ENCODE measurements around the gene CEP83. TPM values are rescaled to one million over a fixed set of nuclear protein-coding genes. Genes with fewer than 3 reads are reported as not detected.
"Not testable (repeated sequence)": the region's sequence is repeated elsewhere in the genome, so short reads cannot be mapped to it uniquely, and the experiment has no call there.

CEP83 gene
- total RNA-seq, 1 donor from 2014 or later = 3.2 TPM

DNA sequence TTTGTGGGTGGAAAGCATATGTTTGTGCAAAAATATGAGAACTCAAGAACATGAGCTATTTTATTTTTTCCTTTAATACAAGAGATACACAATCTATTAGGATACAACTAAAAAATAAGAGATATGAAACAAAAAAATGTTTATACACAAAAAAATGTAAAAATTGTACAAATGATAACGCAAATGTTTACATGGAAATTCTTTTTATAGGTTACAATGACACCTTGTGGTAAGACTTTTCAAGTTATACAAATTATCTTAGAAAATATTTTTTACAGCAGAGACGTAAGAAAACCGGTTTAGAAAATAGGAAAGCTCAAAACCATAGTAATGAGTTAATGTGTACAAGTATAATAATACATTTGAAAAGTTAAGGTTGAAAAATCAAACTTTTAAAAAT lies 25.5 kb downstream of the CEP83 start:
- peak; percentile 14 to 17 for DNase-seq (ENCODE audit: low read depth in 2 of 2)

DNA sequence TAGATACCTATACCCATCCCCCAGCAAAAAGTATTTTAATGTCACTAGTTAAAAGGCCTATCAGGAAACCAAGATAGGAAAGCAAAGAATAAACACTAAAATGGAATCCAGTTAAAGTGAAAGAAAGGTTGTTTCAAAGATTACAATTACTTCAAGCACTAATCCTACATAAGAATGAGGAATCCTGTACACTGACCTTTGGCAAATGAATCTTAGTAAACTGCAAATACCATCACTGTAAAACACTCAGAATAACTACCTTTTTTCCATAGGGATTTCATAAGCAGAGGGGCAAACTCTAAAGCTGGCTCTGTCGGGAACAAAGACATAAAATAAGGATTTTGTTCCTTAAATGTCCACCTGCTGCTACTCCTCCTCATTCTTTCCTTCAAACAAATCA lies 25.9 kb downstream of the CEP83 start:
- DNase-seq (ENCODE audit: low read depth in 2 of 2) = no peak

DNA sequence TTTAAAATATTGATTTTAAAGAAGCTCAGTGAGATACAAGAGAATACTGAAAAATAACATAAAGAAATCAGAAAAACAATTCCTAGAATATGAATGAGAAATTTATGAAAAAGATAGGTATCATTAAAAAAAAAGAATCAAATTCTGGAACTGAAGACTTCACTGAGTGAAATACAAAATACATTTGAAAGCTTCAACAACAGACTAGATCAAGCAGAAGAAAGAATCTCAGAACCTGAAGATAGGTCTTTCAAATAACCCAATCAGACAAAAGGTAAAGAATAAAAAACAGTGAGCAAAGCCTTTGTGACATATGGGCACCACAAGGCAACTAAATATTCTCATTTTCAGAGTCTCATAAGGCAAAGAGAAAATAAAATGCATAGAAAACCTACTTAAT lies 29.4 kb downstream of the CEP83 start:
- no peak for DNase-seq (ENCODE audit: low read depth in 2 of 2)

DNA sequence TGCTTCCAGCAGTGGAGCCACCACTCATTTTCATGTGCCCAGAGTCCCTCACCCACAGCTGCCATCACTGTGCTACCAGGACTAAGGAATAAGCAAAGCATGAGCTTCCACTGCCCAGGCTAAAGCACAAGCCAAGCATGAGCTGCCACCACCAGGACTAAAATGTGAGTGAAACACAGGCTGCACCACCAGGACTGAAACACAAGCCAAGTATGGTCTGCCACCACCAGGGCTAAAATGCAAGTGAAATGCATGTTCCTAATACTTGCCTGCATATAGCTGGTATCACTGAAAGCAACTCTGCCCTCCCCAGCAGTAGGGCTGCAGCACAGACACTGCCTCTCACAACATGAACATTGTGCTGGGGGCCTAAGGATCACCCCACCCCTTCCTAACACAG lies 30.0 kb downstream of the CEP83 start:
- no peak for DNase-seq (ENCODE audit: low read depth in 2 of 2)

DNA sequence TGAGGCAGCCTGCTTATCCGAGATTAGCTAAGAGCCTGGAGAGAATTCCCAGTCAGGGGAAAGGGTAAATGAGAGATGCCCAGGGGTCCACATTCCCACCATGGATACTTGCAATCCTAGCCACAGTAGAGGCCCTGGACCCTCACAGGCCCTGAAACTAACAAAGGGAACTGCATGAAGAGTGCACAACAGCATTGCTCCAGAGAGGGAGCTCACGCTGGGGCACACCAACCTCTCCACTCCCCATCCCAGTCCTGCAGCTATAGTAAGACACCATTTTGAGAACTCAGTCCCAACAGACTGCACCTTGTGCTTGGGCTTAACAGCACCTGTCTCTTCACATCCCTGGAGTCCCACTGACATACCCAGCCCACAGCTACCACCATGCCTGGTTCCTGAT lies 30.5 kb downstream of the CEP83 start:
- DNase-seq (ENCODE audit: low read depth in 2 of 2) = no peak

DNA sequence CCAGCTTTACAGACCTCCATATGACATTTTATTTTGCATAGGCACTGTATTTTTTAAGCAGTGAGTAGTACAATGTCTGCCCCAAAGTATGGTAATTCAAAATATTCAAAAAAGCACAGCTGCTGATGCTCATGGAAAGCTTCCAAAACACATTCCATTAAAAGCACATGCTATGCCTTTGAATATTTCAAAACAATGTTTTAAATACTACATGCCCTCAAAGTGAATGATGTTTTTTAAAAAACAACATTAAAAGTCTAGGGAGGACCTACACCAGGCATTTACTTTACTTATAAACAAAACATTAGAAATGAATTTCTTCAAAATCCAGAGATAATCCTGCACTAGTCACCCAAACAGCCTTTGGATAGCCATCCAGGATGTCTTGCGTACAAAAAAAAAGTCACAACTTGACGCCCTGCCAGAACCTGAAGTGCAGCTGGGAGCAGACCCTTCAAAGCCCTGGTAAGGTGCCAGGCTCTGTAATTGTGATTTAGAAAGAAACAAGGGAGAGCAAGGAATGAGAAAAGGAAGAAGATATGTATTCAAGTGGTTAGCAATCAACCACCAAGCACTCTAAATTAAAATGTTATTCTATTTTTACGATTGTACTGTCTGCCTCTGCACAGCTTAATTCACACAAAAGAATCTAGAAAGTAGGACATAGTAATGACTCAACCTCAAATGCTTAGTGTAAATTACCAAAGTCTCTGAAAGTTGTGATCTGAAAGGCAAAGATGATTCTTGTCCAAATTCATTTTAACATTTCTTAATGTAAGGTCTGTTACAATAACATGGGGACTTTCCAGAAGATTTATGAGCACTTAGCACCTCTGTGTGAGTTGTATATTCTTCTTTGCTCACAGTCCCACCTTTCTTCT lies 31.9 kb downstream of the CEP83 start:
- peak; percentile 15 to 78 for DNase-seq (ENCODE audit: low read depth in 2 of 2)

DNA sequence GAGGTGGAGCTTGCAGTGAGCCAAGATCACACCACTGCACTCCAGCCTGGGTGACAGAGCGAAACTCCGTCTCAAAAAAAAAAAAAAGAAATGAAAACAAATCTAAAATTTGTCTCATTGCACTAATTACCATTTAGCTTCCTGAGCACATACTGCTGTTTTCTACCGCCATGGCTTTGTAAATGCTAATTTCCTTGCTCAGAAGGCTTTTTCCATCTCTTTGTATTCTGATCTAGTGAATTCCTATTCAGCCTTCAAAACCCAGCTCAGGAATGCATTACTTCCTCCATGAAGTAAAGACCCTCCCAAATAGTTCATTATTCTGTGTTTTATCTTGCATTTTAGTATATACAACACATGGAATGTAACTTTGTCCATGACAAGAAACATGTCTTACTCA lies 33.6 kb downstream of the CEP83 start:
- no peak for DNase-seq (ENCODE audit: low read depth in 2 of 2)

DNA sequence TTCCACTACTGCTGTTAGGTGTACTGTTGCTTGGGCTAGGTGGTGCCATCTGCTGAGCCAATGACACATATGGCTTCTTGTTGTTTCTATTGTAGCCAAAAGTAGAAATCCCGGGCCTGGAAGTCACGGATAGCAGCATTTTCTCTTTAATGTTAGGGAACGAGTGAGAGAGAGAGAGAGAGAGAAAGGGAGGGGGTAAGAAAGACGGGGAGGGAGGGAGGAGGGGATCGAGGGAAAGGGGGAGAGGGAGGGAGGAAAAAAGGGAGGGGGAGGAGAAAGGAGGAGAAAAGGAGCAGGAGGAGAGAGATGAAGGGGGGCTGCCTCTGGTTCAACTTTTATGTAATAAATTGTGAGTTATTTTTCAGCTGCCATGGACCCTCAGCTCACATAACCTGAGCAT lies 34.8 kb downstream of the CEP83 start:
- DNase-seq (ENCODE audit: low read depth in 2 of 2) = peak in 1 of 2 donors; percentile 22

DNA sequence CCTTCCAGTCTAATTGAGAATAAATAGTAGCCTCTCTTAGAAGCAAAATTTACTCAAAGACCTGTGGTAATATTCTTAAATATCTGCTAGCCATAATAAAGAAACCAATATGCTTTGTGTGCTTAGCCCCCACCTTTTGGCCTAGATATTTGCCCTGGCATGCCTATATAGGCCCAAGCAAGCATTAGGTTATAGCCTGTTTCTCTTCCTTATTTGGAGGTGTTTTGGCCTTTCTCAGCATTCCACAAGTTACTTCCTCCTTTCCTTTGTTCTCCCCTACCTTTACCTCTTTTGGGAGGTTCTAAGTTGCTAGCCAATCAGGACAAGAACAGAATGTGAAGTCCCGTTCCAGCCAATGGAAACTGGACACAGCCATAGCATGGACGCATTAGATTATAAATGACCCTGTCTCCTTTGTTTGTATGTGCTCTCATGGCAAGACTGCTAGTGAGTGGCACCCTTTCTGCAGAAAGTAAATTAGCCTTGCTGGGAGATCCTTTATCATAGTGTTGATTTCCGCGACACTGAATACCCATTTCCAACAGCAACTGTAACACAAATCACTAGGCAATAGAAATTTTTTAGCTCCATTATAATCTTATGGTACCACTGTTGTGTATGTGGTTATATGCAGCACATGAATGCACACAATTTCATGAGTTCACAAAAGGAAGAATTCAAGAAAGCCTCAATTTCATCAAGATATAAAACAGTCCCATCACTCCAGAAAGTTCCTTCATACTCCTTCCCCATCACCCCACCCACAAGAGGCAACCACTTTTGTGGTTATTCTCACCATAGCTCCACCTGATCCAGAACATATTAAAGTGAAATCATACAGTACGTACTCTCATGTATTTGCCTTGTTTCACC lies 37.6 kb downstream of the CEP83 start:
- DNase-seq (ENCODE audit: low read depth in 2 of 2) = no peak

DNA sequence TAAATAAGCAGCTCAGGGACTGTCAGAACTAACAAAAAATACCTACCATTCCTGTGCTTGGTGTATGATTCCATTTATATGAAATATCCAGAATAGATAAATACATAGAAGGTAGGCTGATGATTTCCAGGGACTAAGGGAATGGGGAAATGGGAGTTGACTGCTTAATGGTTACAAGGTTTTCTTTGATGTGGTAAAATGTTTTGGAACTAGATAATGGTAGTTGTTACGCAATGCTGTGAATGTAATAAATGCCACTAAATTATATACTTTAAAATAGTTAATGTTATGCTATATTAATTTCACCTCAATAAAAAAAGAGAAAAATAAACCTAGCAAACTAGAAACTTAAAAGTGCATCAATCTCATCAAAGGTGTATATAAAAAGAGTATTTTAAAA lies 41.1 kb downstream of the CEP83 start:
- no peak for DNase-seq (ENCODE audit: low read depth in 2 of 2)

DNA sequence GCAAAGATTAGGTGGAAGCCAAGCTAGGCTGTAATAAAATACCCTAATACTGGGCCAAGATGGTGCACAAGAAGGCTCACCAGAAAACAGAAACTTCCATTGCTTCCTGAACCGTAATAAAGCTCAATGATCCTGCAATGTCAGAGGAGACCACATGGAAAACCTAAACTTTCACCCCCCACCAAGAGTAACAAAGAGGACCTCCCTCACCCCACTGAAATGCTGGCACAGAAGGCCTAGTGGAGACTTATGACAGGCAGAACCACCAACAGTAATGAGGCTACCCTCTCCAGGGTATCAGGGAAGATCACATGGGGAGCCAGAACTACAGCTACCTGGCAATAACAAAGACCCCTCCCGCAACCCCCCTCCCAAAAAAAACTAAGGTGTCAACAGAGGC lies 43.1 kb downstream of the CEP83 start:
- no peak for DNase-seq (ENCODE audit: low read depth in 2 of 2)

DNA sequence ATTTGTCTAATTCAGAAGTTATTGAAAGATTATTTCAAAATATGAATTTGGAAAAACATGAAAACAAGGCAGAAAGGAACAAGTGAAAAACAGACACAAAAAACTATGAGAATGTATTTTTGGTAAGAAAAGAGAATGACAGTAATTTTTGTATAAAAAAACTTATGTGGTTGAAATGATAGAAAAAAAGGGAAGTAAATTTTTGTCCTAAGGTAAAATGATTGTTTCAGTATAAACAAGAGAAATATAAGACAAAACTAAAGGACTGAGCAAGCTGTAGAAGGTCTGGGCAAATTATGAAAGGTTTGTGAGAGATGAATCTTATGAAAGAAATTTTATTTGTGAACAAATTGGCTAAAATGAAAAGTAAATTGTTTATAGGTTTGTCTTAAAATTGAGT lies 44.6 kb downstream of the CEP83 start:
- DNase-seq (ENCODE audit: low read depth in 2 of 2) = no peak

DNA sequence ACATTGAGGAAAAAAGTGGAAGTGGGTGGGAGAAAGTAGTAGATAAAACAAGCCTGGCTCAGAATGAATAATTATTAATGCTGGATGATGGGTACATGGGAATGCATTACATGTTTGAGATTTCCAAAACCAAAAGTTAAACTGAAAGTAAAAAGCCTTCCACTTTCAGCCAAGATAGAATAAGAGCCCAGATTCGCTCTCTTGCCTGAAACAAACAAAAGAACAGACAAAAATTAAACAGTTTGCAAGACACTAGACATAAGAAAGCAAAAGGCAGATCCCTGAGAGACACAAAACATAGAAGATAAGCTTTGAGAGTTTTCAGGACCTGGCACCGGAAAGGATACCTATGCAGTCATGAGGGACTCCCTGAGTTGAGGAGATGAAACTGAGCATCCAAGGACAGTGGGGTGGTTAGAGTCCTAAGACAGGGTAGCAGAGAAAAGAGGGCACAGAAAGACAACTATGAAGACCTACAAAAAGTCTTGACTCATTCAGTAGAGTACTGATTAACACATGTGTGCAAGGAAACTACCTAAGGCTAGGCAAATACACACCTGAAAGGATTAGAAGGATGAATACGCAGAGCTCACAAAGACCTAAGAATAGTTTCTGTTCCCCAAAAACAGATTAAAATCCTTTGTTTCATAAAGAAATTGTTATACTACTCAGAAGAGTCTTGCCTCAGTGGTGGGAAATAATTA lies 54.1 kb downstream of the CEP83 start:
- no peak for DNase-seq (ENCODE audit: low read depth in 2 of 2)

DNA sequence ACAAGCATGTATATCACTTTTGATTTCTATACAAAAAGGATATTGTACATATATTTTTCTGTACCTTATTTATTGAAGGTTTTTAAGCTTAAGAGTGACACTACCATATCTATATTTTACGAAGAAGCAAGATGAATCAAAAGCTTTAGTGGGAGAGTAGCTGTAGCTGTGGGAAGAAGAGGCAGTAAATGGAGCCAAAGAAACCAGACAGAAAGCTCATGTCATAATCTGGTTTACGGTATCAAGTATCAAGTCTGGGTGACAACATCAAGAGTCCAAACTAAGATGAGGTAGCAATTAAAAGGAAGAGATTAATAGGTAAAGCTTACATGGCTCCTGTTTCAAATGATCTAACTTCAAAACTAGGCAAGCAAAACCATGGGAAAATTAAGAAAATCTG lies 54.8 kb downstream of the CEP83 start:
- no peak for DNase-seq (ENCODE audit: low read depth in 2 of 2)

DNA sequence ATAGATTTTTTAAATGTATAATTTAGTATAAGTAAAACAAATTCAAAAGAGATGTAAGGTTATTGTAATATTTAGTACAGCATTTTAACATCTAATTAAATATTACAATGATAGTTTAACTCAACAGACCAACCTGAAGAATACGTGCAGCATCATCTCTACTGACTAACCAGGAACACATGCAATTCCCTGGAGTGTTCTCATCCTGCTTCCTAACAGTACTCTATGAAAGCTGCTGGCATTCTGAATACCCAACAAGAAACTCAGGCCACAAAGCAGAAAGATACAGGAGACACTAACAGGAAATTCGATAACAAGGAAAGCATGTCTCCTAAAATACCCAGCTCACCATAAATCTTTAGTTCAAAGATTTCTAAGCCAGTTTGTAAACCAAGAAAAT lies 58.3 kb downstream of the CEP83 start:
- DNase-seq (ENCODE audit: low read depth in 2 of 2) = no peak

DNA sequence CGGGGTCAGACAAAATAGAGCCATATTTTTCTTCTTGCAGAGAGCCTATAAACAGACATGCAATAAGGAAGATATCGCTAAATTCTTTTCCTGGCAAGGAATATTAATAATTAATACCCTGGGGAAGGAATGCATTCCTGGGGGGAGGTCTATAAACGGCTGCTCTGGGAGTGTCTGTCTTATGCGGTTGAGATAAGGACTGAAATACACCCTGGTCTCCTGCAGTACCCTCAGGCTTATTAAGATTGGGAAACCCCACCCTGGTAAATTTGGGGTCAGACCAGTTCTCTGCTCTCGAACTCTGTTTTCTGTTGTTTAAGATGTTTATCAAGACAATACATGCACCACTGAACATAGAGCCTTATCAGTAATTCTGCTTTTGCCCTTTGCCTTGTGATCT lies 61.0 kb downstream of the CEP83 start:
- not testable (repeated sequence) for DNase-seq (ENCODE audit: low read depth in 2 of 2)

DNA sequence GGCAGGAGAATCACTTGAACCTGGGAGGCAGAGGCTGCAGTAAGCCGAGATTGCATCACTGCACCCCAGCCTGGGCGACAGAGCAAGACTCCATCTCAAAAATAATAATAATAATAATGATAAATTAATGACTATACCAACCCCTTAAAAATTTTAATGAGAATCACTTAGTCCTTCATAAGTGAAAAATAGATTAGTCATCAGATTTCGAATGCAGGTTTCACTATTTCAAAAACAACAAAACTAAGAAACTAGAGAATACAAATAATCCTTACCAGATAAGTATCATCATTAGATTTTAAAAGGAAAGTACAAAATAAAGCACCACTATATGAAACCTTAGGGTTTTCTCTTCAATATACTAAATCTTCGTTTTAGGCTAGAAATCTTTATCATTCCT lies 62.3 kb downstream of the CEP83 start:
- DNase-seq (ENCODE audit: low read depth in 2 of 2) = no peak

DNA sequence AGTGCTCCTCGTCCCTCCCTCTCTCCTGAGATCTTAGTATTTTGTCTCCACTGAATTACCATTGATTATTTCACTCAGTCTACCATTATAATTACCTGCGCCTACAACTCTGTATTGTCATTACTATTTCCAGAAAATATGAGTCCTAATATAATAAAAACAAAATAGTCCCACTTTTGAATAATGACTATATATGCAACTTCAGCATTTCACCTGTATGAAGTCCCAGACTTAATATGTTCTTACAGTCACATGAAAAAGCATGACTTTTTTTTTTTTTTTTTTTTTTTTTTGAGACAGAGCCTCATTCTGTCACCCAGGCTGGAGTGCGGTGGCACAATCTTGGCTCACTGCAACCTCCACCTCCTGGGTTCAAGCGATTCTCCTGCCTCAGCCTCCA lies 63.7 kb downstream of the CEP83 start:
- not testable (repeated sequence) for DNase-seq (ENCODE audit: low read depth in 2 of 2)

DNA sequence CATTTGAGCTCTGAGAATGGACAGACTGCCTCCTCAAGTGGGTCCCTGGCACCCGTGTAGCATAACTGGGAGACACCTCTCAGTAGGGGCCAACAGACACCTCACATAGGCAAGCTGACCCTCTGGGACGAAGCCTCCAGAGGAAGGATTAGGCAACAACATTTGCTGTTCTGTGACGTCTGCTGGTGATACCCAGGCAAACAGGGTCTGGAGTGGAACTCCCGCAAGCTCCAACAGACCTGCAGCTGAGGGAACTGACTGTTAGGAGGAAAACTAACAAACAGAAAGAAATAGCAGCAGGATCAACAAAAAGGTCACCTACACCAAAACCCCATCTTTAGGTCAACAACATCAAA lies 69.6 kb downstream of the CEP83 start:
- DNase-seq (ENCODE audit: low read depth in 2 of 2) = no peak

DNA sequence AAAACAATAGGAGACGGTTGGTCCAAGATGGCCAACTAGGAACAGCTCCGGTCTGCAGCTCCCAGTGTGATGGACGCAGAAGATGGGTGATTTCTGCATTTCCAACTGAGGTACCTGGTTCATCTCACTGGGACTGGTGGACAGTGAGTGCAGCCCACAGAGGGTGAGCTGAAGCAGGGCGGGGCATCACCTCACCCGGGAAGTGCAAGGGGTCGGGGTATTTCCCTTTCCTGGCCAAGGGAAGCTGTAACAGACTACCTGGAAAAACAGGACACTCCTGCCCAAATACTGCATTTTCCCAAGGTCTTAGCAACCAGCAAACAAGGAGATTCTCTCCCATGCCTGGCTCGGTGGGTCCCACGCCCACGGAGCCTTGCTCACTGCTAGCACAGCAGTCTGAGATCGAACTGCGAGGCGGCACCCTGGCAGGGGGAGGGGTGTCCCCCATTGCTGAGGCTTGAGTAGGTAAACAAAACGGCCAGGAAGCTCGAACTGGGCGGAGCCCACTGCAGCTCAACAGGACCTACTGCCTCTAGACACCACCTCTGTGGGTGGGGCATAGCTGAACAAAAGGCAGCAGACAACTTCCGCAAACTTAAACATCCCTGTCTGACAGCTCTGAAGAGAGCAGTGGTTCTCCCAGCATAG lies 70.1 kb downstream of the CEP83 start:
- DNase-seq (ENCODE audit: low read depth in 2 of 2) = not testable (repeated sequence)

DNA sequence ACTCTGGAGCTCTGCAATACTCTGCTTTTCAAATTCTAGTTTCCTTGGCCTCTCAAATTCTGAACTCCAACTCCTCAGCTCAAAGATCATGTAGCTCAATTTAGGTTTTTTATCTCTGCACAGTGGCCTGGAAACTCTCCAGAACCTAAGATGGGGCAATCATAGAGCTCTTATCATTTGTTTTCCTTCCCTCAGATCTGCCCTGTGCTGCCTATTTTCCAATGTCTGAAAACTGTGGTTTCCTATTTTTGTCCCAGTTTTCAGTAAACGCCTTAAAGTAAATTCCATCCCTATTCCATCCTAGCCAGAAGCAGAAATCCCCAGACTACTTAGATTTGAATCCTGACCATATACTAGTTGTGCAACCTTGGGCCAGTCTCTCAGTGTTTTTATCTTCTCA lies 73.2 kb downstream of the CEP83 start:
- no peak for DNase-seq (ENCODE audit: low read depth in 2 of 2)

DNA sequence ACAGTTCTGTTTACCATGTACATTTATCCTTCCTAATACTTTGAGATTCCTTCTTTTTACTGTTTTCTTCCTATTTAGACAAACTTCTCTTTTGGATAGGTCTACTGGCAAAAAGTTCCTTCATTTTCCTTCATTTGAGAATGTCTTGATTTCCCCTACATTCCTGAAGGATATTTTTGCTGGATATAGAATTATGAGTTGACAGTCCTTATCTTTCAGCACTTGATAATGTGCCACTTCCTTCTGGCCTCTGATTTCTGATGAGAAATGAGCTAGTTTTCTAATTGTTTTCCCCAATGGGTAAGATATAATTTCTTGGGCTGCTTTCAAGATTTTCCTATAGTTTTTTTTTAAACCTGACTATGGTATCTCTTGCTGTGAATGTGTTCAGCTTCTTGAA lies 75.6 kb downstream of the CEP83 start:
- DNase-seq (ENCODE audit: low read depth in 2 of 2) = no peak

Measured in lung microvascular endothelial cell (primary cell).